ENCODE results near the gene DEUP1.

The DEUP1 gene

DNA sequence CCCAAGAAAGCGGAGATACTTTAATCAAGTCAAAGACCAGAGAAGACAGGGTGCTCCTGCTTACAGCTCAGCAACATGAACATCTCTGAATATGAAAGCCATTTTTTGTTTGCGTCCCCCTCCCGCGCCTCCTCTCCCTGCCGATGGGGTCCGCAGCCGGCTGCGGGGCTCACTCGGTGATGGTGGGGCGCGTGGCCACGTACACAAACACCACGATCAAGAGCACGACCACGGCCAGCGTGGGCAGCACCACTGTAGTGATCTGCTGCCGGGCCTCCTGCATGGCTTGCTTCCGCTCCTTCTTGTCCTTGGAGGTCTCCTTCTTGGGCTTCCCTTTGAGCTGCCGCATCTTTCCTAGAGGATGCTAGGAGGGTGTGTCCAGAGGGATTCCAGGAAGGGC lies 148.3 kb downstream of the DEUP1 start:
- no peak for DNase-seq (ENCODE audit: low spot score)

DNA sequence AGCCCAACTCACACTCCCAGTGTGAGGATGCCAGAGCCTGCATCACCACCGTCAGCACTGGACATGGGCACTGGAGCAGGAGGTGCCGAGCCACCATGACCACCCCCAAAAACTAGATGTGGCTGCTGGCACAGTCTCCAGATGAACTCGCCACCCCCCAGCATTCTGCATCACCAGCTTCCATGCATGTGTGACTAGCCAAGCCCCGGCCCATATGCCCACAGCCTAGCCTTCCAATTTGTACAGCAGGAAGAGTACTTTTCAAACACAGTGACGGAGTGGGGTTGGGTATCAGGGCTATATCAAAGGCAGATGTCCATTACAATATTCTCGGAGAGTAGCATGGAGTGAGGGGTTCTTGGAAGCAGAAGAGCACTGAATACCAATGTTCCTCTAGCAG lies 149.7 kb downstream of the DEUP1 start:
- no peak for DNase-seq (ENCODE audit: low spot score)

- no peak for DNase-seq (ENCODE audit: low spot score)
These were observed 150.2 kb downstream of the DEUP1 start for GRCh38 chr11:93480756-93481155.

GRCh38 chr11:93481279-93481678 lies 150.7 kb downstream of the DEUP1 start:
- DNase-seq (ENCODE audit: low spot score), result no peak

DNA sequence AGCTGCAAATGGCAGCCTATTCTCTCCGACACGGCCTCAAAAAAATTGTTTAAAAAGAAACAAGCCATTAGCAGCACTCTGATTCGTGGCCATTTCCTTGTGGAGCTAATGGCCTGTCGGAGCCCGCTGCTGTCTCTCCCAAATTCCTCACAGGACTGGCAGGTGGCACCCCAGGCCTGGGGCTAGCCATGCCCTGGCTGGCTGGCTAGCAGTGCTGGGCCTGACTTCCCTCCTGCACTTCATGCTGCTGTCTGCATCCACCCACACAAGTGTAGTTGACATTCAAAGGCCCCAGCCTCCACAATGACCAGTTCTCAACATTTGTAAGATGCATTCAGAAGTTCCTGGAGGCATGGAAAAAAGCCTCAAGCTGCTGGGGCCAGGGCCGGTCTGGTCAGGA lies 151.2 kb downstream of the DEUP1 start:
- DNase-seq (ENCODE audit: low spot score), result no peak

GRCh38 chr11:93482556-93482955 lies 152.0 kb downstream of the DEUP1 start:
- no peak for DNase-seq (ENCODE audit: low spot score)

DNA sequence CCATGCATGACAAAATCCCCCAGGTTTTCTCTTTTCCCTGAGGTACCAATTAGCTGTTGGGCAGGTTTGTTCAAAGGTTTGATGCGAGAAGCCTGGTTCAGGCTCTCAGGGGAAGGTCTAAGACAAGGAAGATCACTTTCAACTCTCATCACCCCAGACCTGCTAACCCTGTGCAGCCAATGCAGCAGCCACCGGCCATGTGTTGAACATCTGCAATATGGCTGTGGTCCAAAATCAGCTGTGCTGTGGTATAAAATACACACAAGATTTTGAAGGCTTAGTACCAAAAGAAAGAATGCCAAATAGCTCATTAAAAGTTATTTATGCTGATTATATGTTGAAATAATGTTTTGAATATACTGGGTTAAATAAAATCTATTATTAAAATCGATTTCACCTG lies 154.2 kb downstream of the DEUP1 start:
- no peak for DNase-seq (ENCODE audit: low spot score)

DNA sequence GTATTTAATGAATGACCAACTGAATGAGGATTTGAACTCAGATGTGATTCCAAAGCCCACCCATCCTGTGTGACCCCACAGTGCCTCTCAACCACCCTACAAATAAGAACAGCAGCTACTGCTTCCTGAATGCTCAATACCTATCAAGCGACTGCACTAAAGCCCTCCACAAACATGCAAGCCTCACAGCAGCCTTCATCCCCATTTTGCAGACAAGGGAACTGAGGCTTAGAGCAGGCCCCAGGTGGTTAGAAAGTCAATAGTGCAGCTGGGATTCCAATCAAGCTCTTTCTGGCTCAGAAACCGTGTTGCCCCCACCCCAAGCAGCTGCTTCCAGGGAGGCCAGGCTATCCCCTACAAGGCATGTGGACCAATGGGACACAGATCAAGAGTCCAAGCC lies 155.4 kb downstream of the DEUP1 start:
- no peak for DNase-seq (ENCODE audit: low spot score)

GRCh38 chr11:93487032-93487483 lies 156.5 kb downstream of the DEUP1 start:
- DNase-seq (ENCODE audit: low spot score), result no peak

All from pons (tissue), 1 donor.